AG09309 (cell line): Measurements from ENCODE around the gene RPL18A.
A peak's percentile ranks its signal among the peaks of the same experiment; 100 is the strongest.

Experiments
- DNase-seq: peaks from one replicate; pipeline ENCODE4 v3.0.0-alpha.2; 2010; ENCODE audit warnings: low read depth
- H3K4me3 ChIP-seq: 2 replicates; pipeline ENCODE4 v1.5.1; 2011; ENCODE audit warnings: mild to moderate bottlenecking, low read depth, low read length, moderate library complexity; ENCODE audit not compliant: control insufficient read depth
- CTCF ChIP-seq: IDR thresholded peaks from 2 replicates; pipeline ENCODE4 v1.5.1; 2011; ENCODE audit warnings: mild to moderate bottlenecking, low read depth, low read length, inconsistent platforms; ENCODE audit not compliant: insufficient read depth, control insufficient read depth; ENCODE audit errors: missing control alignments

The RPL18A gene

GRCh38 chr19:17859533-17860330 lies at the start of gene RPL18A:
Gene RPL18A, plus strand, starts transcription at chr19:17859910. Its CDS starts 47 bp downstream, at chr19:17859957.
- peak within 1 kb of the TSS; percentile 95 for H3K4me3 ChIP-seq
- TF ChIP-seq CTCF = peak; percentile 88
- DNase-seq = peak; percentile 99

GRCh38 chr19:17811103-17811502 lies 48.6 kb upstream of the RPL18A start:
- no peak for TF ChIP-seq CTCF

GRCh38 chr19:17811681-17812080 lies 48.0 kb upstream of the RPL18A start:
- TF ChIP-seq CTCF = no peak

More at GRCh38 chr19:17811103-17811502, 48.6 kb upstream of the RPL18A start:
- no peak overlapping the region for H3K4me3 ChIP-seq
- no peak for DNase-seq

GRCh38 chr19:17812099-17812498 lies 47.6 kb upstream of the RPL18A start:
- no peak overlapping the region for H3K4me3 ChIP-seq
- no peak for TF ChIP-seq CTCF
- DNase-seq = no peak

More at GRCh38 chr19:17811681-17812080, 48.0 kb upstream of the RPL18A start:
- H3K4me3 ChIP-seq = no peak overlapping the region
- no peak for DNase-seq

GRCh38 chr19:17817668-17818363 lies 41.9 kb upstream of the RPL18A start:
- DNase-seq = no peak
- TF ChIP-seq CTCF = no peak
- H3K4me3 ChIP-seq = no peak overlapping the region

- DNase-seq = no peak
- TF ChIP-seq CTCF = no peak
- H3K4me3 ChIP-seq = no peak within 1 kb of the TSS
Observed at GRCh38 chr19:17821190-17821589, 38.5 kb upstream of the RPL18A start, which contains the start of gene INSL3. Gene INSL3, minus strand, starts transcription at chr19:17821519. Its CDS starts 13 bp downstream, at chr19:17821506.
